Chondrocyte (in vitro differentiated cells): ENCODE data around the gene ADAM19. TPM values are rescaled to one million over a fixed set of nuclear protein-coding genes. Genes with fewer than 3 reads are reported as not detected.

Experiments
- DNase-seq: peaks from one replicate; pipeline ENCODE4 v3.0.0; 2021; ENCODE audit warnings: mixed read lengths, low spot score
- H3K27ac Mint-ChIP-seq: one replicate; pipeline ENCODE4 v1.8.0; 2021; ENCODE audit warnings: mild to moderate bottlenecking, moderate library complexity, mixed read lengths; ENCODE audit not compliant: unreplicated experiment
- H3K27me3 Mint-ChIP-seq: 2 replicates; pipeline ENCODE4 v1.8.0; 2021; ENCODE audit warnings: low read depth, mixed read lengths
- H3K36me3 Mint-ChIP-seq: 2 replicates; pipeline ENCODE4 v1.8.0; 2021; ENCODE audit warnings: low read depth, mixed read lengths
- H3K4me1 Mint-ChIP-seq: 2 replicates; pipeline ENCODE4 v1.8.0; 2021; ENCODE audit warnings: low read depth, mild to moderate bottlenecking, mixed read lengths
- H3K4me3 Mint-ChIP-seq: one replicate; pipeline ENCODE4 v1.8.0; 2021; ENCODE audit warnings: mild to moderate bottlenecking, moderate library complexity, mixed read lengths; ENCODE audit not compliant: unreplicated experiment
- H3K9me3 Mint-ChIP-seq: 2 replicates; pipeline ENCODE4 v1.8.0; 2021; ENCODE audit warnings: low read depth, mixed read lengths
- CTCF ChIP-seq: fragments of 200-600 bp; sonication (generic); IDR thresholded peaks from 2 replicates; pipeline ENCODE4 v1.5.0; 2021; ENCODE audit warnings: antibody characterized with exemption, mild to moderate bottlenecking, moderate library complexity
- total RNA-seq: library from RNA; stranded (reverse); gene quantifications from 3 replicates; pipeline ENCODE4 v1.2.1, GENCODE V29; 2021

Gene ADAM19
- total RNA-seq, 1 donor from 2014 or later: 125 TPM

DNA sequence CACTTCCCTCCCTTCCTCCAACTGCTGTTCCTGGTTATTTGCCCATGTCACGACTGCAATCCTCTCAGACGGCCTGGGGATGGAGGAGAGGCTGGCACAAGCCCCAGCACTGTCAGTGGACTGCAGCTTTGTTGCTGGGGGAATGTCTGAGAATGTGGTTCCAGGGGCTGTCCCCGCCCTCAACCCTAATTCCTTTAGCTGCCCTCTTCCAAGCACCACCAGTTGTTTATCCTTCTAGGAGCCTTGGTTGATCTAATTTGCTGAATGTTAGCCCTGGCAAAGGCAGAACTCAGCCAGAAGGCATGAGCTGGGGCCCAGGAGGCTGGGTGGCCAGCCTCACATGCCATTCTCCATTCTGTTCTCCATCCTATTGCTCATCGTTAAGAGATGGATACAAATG is 51.6 kb downstream of the ADAM19 start:
- Mint-ChIP-seq H3K27ac (no peak overlapping the region), H3K4me3 (no peak overlapping the region), H3K9me3 (no peaks in the 10 kb centered on the region), H3K36me3 (peaks cover 6% of the 10 kb centered on the region), H3K4me1 (peaks cover 13% of the 10 kb centered on the region), H3K27me3 (no peaks in the 10 kb centered on the region)
- DNase-seq: no peak
- no peak for TF ChIP-seq CTCF

DNA sequence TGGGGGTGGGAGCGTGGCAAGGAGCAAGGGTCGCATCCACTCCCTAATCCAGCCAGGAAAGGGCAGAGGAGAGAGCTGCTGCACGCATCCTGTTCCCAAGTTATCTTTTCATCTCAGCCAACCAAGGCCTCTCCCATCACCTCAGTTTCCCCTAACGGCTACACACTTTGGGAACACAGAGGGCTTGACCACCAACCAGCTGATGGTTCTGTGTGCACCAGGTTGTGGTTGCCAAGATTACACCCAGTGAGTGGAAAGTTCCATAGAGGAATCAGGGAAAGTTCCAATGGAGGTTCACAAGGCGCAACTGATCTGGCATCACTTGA is 53.9 kb downstream of the ADAM19 start:
- H3K4me1 Mint-ChIP-seq: peaks cover 23% of the 10 kb centered on the region
- no peaks in the 10 kb centered on the region for H3K27me3 Mint-ChIP-seq
- no peak for TF ChIP-seq CTCF
- no peak overlapping the region for H3K27ac Mint-ChIP-seq
- peaks cover 1% of the 10 kb centered on the region for H3K36me3 Mint-ChIP-seq
- no peaks in the 10 kb centered on the region for H3K9me3 Mint-ChIP-seq
- DNase-seq: no peak
- H3K4me3 Mint-ChIP-seq: no peak overlapping the region

- no peak for TF ChIP-seq CTCF
- Mint-ChIP-seq H3K27ac (no peak overlapping the region), H3K9me3 (no peaks in the 10 kb centered on the region), H3K4me1 (peaks cover 29% of the 10 kb centered on the region), H3K36me3 (peaks cover 1% of the 10 kb centered on the region), H3K27me3 (no peaks in the 10 kb centered on the region), H3K4me3 (no peak overlapping the region)
- no peak for DNase-seq
Measured at GRCh38 chr5:157520911-157521703, 54.5 kb downstream of the ADAM19 start.

DNA sequence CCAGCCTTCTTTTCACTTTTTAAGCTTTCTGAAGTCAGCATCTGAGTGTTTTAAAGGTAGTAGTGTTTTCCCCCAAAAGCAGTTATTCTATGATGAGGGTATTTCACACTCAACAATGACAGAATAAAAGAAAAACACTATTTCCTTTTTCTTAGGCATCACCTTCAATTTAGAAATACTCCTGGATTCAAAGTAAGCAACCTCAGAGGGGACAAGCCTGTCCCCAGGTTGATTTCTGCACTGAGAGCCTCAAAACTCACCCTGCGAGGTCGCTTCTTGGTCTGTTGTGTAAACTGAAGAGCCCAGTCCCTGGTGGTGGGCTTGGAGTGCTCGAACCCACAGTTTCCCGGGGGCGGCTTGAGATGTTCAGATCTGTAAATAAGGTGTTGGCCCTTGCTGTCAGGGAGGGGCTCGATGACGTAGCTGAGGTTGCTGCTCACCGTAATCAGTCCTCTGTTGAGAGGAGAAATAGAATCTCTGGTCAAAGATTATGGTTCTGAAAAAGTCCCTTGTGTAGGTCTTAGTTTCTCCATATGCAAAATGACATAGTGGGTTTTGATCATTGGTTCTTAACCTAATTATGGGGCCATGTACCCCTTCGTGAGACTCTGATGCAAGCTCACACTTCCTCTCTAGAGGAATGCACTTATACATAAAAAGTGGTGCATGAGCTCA is 55.9 kb downstream of the ADAM19 start:
- Mint-ChIP-seq H3K4me1 (peaks cover 41% of the 10 kb centered on the region), H3K9me3 (no peaks in the 10 kb centered on the region)

DNA sequence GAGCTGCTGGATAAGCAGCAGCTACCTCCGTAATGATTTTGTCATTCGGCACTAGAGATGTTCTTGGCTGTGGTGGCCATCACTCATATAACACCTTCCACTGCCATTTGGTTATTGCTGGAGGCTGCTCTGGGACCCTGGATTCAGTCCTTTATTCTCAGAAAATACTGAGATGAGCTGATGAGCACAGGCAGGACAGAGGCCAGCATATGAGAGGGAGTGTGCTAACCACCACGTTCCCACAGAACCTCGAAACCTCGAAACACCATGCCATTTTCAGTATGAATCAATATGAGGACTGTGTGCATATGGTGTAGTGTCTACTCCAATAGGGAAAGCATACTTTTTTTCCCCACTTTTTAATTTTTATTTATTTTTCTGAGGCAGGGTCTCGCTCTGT is 56.6 kb downstream of the ADAM19 start:
- no peak for TF ChIP-seq CTCF
- no peaks in the 10 kb centered on the region for H3K27me3 Mint-ChIP-seq
- no peaks in the 10 kb centered on the region for H3K9me3 Mint-ChIP-seq
- no peak for DNase-seq
- H3K4me3 Mint-ChIP-seq: no peak overlapping the region
- peaks cover 38% of the 10 kb centered on the region for H3K4me1 Mint-ChIP-seq
- peaks cover 4% of the 10 kb centered on the region for H3K36me3 Mint-ChIP-seq
- no peak overlapping the region for H3K27ac Mint-ChIP-seq

More for the DNA sequence above, 55.9 kb downstream of the ADAM19 start:
- Mint-ChIP-seq H3K27ac (no peak overlapping the region), H3K36me3 (peaks cover 3% of the 10 kb centered on the region), H3K27me3 (no peaks in the 10 kb centered on the region), H3K4me3 (no peak overlapping the region)
- no peak for DNase-seq
- no peak for TF ChIP-seq CTCF
